ENCODE data around the gene IKZF4.
"Not testable (repeated sequence)": the region's sequence is repeated elsewhere in the genome, so short reads cannot be mapped to it uniquely, and the experiment has no call there.

IKZF4 gene

GRCh38 chr12:56040963-56041551, 20.2 kb downstream of the IKZF4 start:
- peak overlapping the region; percentile 68 for H3K4me3 ChIP-seq (ENCODE audit: low read length)
- TF ChIP-seq, protein P1, sequence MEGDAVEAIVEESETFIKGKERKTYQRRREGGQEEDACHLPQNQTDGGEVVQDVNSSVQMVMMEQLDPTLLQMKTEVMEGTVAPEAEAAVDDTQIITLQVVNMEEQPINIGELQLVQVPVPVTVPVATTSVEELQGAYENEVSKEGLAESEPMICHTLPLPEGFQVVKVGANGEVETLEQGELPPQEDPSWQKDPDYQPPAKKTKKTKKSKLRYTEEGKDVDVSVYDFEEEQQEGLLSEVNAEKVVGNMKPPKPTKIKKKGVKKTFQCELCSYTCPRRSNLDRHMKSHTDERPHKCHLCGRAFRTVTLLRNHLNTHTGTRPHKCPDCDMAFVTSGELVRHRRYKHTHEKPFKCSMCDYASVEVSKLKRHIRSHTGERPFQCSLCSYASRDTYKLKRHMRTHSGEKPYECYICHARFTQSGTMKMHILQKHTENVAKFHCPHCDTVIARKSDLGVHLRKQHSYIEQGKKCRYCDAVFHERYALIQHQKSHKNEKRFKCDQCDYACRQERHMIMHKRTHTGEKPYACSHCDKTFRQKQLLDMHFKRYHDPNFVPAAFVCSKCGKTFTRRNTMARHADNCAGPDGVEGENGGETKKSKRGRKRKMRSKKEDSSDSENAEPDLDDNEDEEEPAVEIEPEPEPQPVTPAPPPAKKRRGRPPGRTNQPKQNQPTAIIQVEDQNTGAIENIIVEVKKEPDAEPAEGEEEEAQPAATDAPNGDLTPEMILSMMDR (IDR thresholded peaks at IDR 0.05; ENCODE audit: insufficient read depth, low read depth, low read length, missing control alignments): no peak
- no peak for DNase-seq (ENCODE audit: low read depth)

DNA sequence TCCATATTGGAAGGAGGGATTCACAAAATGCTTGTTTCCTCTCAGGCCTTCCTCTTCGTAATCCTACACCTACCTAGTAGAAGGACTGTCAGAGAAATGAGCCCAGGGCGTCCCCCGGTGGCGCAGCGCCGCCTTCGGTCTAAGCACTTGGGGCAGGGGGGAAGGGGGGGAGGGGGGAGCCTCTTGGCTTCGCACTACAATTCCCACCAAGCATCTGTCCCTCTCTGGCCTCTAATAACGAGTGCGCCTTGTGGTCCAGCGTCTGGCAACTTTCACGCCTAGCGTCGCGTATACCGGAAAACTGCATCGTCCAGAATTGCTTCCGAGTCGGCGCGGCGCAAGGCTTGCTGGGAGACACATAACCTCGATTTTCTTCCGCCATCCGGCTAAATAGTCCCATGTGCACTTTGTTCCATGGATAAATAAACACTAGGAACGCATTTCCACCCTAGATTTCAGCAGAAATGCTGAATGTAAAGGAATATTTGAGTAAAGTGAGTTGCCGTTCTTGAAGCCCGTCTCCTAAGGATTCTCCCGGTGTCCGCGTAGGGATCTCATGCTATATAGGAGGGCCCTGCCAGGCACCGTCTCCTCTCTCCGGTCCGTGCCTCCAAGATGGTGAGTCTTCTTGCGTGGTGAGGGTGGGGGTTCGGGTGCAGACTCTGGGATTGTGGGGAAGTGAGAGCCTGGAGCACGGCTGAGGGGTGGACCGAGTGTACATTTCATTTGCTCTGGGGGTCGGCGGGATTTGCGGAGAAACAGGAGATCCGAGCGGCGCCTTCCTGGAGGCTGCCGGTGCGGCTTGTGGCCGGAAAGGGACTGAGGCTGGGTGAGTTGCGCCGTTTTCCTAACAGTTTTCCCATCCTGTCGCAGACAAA, 20.9 kb downstream of the IKZF4 start, which contains the start of gene RPS26:
Gene RPS26, plus strand, starts transcription at position 367 of the 878 bp plus-strand sequence. Its CDS starts 249 bp downstream, at position 616.
- TF ChIP-seq, protein P1 (IDR thresholded peaks at IDR 0.05; ENCODE audit: insufficient read depth, low read depth, low read length, missing control alignments): peak; percentile 53
- peak; percentile 99 for DNase-seq (ENCODE audit: low read depth)
- peak within 1 kb of the TSS; percentile 68 for H3K4me3 ChIP-seq (ENCODE audit: low read length)

DNA sequence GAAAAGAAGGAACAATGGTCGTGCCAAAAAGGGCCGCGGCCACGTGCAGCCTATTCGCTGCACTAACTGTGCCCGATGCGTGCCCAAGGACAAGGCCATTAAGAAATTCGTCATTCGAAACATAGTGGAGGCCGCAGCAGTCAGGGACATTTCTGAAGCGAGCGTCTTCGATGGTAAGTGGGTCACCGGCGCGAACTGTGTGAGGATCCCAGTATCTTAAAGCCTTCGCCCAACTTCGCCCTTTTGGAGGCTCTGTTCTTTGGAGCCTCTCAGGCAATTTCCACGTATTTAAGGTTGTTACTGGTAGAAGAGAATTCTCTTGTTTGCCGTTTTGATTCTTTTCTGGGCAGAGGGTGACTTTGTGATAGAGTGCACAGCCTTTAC, 21.6 kb downstream of the IKZF4 start:
- not testable (repeated sequence) for DNase-seq (ENCODE audit: low read depth)
- peak overlapping the region; percentile 68 for H3K4me3 ChIP-seq (ENCODE audit: low read length)

DNA sequence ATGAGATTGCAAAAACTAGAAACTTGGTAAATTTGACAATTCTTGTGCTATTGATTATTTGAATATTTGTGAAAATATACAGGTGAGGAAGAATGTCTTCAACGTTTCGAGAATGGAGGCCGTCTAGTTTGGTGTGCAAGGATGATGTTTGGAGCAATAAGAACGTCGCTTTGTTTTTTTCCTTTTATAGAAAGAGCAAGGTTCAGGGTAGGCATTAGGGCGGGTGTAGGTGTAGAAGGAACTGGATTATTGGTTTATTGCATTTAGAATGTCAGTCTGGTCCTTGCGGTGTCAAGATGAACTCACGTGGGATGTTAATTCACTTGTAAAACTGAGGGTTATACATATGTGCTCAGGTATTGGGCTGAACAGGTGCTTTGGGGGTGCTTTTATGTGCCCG, 22.0 kb downstream of the IKZF4 start:
- peak overlapping the region; percentile 68 for H3K4me3 ChIP-seq (ENCODE audit: low read length)
- TF ChIP-seq, protein P1 (IDR thresholded peaks at IDR 0.05; ENCODE audit: insufficient read depth, low read depth, low read length, missing control alignments): no peak
- DNase-seq (ENCODE audit: low read depth): no peak

- TF ChIP-seq, protein P1 (IDR thresholded peaks at IDR 0.05; ENCODE audit: insufficient read depth, low read depth, low read length, missing control alignments): no peak
- no peak for DNase-seq (ENCODE audit: low read depth)
- no peak overlapping the region for H3K4me3 ChIP-seq (ENCODE audit: low read length)
Observed at GRCh38 chr12:56046027-56046780, 25.4 kb downstream of the IKZF4 start.

DNA sequence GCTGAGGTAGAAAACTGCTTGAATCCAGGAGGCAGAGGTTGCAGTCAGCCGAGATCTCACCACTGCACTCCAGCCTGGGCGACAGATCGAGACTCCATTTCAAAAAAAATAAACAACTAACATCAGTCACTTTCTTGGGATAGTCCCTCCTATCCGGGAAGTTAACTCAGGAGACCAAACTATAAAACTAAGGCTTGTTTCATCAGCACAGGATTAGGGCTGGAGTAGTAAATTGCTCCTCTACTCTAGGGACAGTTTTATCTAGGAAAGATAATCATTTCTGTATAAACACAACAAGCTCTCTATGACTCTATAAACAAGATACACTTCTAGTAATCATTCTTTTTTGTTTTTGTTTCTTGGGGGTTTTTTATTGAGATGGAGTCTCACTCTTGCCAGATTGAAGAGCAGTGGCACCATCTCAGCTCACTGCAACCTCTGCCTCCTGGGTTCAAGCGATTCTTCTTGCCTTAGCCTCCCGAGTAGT, 32.6 kb downstream of the IKZF4 start:
- H3K4me3 ChIP-seq (ENCODE audit: low read length): no peak overlapping the region
- DNase-seq (ENCODE audit: low read depth): no peak
- TF ChIP-seq, protein P1 (IDR thresholded peaks at IDR 0.05; ENCODE audit: insufficient read depth, low read depth, low read length, missing control alignments): no peak

GRCh38 chr12:56059964-56060363, 39.1 kb downstream of the IKZF4 start:
- H3K4me3 ChIP-seq (ENCODE audit: low read length): not testable (repeated sequence)
- peak; percentile 55 for DNase-seq (ENCODE audit: low read depth)

Measured in epithelial cell of esophagus (primary cell).